DLD1 (cell line): ENCODE measurements around the gene ZNF516.

Source experiments
- in situ Hi-C: cut with HindIII; loops from 2 replicates; pipeline ENCODE4 v1.10.0; 2017; ENCODE audit warnings: low sequenced_read_pairs

The ZNF516 gene

GRCh38 chr18:76314496-76314895, 180.5 kb downstream of the ZNF516 start:
- in situ Hi-C loops: no loop called here

- in situ Hi-C loops: no loop called here
These were observed 181.0 kb downstream of the ZNF516 start for GRCh38 chr18:76314015-76314414.
